ENCODE measurements around the gene TNRC18.
"Not testable (repeated sequence)": the region's sequence is repeated elsewhere in the genome, so short reads cannot be mapped to it uniquely, and the experiment has no call there.

TNRC18 gene

GRCh38 chr7:5291301-5291700, 132.3 kb downstream of the TNRC18 start:
- no peak for DNase-seq

GRCh38 chr7:5289355-5289754, 134.3 kb downstream of the TNRC18 start:
- H4K20me1 ChIP-seq (ENCODE audit: insufficient read depth, low read length) = no peaks in the 10 kb centered on the region
- no peak overlapping the region for H2AFZ ChIP-seq (ENCODE audit: low read depth, low read length)
- H3K4me1 ChIP-seq (ENCODE audit: insufficient read depth, low read length) = no peaks in the 10 kb centered on the region
- H3K9me3 ChIP-seq (ENCODE audit: insufficient read depth, low read length, severe bottlenecking) = no peaks in the 10 kb centered on the region
- H3K4me3 ChIP-seq (ENCODE audit: low read depth in 1 of 2, low read length in 2 of 2) = no peak overlapping the region
- no peak overlapping the region for H3K4me2 ChIP-seq (ENCODE audit: insufficient read depth, low read length)
- ATAC-seq (ENCODE audit: insufficient read depth, low read depth) (no peak), DNase-seq (no peak)
- TF ChIP-seq, protein P1, sequence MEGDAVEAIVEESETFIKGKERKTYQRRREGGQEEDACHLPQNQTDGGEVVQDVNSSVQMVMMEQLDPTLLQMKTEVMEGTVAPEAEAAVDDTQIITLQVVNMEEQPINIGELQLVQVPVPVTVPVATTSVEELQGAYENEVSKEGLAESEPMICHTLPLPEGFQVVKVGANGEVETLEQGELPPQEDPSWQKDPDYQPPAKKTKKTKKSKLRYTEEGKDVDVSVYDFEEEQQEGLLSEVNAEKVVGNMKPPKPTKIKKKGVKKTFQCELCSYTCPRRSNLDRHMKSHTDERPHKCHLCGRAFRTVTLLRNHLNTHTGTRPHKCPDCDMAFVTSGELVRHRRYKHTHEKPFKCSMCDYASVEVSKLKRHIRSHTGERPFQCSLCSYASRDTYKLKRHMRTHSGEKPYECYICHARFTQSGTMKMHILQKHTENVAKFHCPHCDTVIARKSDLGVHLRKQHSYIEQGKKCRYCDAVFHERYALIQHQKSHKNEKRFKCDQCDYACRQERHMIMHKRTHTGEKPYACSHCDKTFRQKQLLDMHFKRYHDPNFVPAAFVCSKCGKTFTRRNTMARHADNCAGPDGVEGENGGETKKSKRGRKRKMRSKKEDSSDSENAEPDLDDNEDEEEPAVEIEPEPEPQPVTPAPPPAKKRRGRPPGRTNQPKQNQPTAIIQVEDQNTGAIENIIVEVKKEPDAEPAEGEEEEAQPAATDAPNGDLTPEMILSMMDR (IDR thresholded peaks at IDR 0.05; ENCODE audit: borderline replicate concordance, extremely low read depth, low read length, poor library complexity, severe bottlenecking) = no peak
- TF ChIP-seq EZH2 (IDR thresholded peaks at IDR 0.05; ENCODE audit: borderline replicate concordance, low read depth, low read length, severe bottlenecking) = no peak
- H3K27me3 ChIP-seq (ENCODE audit: insufficient read depth, low read length, poor library complexity) = no peaks in the 10 kb centered on the region
- H3K79me2 ChIP-seq (ENCODE audit: insufficient read depth, low read length) = no peaks in the 10 kb centered on the region
- no peak overlapping the region for H3K27ac ChIP-seq (ENCODE audit: low read length)
- no peaks in the 10 kb centered on the region for H3K36me3 ChIP-seq (ENCODE audit: insufficient read depth, low read length)
- H3K9ac ChIP-seq (ENCODE audit: low read depth, low read length) = no peak overlapping the region

More at GRCh38 chr7:5291301-5291700, 132.3 kb downstream of the TNRC18 start:
- H3K9me3 ChIP-seq (ENCODE audit: insufficient read depth, low read length, severe bottlenecking) = no peaks in the 10 kb centered on the region
- no peaks in the 10 kb centered on the region for H3K27me3 ChIP-seq (ENCODE audit: insufficient read depth, low read length, poor library complexity)
- no peaks in the 10 kb centered on the region for H3K4me1 ChIP-seq (ENCODE audit: insufficient read depth, low read length)
- TF ChIP-seq EZH2 (IDR thresholded peaks at IDR 0.05; ENCODE audit: borderline replicate concordance, low read depth, low read length, severe bottlenecking) = no peak
- TF ChIP-seq, protein P1 (IDR thresholded peaks at IDR 0.05; ENCODE audit: borderline replicate concordance, extremely low read depth, low read length, poor library complexity, severe bottlenecking) = no peak
- no peak overlapping the region for H3K27ac ChIP-seq (ENCODE audit: low read length)
- H3K36me3 ChIP-seq (ENCODE audit: insufficient read depth, low read length) = no peaks in the 10 kb centered on the region
- no peak overlapping the region for H3K4me2 ChIP-seq (ENCODE audit: insufficient read depth, low read length)
- H3K79me2 ChIP-seq (ENCODE audit: insufficient read depth, low read length) = no peaks in the 10 kb centered on the region
- no peak overlapping the region for H3K9ac ChIP-seq (ENCODE audit: low read depth, low read length)
- ATAC-seq (ENCODE audit: insufficient read depth, low read depth) = no peak
- H3K4me3 ChIP-seq (ENCODE audit: low read depth in 1 of 2, low read length in 2 of 2) = no peak overlapping the region
- H4K20me1 ChIP-seq (ENCODE audit: insufficient read depth, low read length) = no peaks in the 10 kb centered on the region
- H2AFZ ChIP-seq (ENCODE audit: low read depth, low read length) = no peak overlapping the region

GRCh38 chr7:5288560-5288959, 135.1 kb downstream of the TNRC18 start:
- H2AFZ ChIP-seq (ENCODE audit: low read depth, low read length); H3K4me1 ChIP-seq (ENCODE audit: insufficient read depth, low read length): not testable (repeated sequence)

DNA sequence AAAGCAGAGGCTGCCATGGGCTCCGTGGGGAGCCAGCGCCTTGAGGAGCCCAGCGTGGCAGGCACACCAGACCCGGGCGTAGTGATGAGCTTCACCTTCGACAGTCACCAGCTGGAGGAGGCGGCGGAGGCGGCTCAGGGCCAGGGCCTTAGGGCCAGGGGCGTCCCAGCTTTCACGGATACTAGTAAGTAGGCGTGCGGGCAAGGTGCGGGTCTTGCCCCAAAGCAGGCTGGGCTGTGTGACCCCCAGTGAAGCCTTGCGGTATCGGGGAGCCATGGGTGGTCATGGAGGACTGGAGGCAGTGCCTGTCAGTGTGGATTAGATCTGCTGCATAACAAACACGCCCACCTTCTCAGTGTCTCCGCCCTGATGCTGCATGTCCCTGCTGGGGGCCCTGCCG, 135.8 kb downstream of the TNRC18 start:
- Histone ChIP-seq H3K4me2 (ENCODE audit: insufficient read depth, low read length) (no peak overlapping the region), H3K27me3 (ENCODE audit: insufficient read depth, low read length, poor library complexity) (no peaks in the 10 kb centered on the region), H3K4me1 (ENCODE audit: insufficient read depth, low read length) (no peaks in the 10 kb centered on the region), H3K9me3 (ENCODE audit: insufficient read depth, low read length, severe bottlenecking) (no peaks in the 10 kb centered on the region), H2AFZ (ENCODE audit: low read depth, low read length) (no peak overlapping the region), H3K79me2 (ENCODE audit: insufficient read depth, low read length) (no peaks in the 10 kb centered on the region), H3K9ac (ENCODE audit: low read depth, low read length) (no peak overlapping the region), H3K27ac (ENCODE audit: low read length) (no peak overlapping the region), H4K20me1 (ENCODE audit: insufficient read depth, low read length) (no peaks in the 10 kb centered on the region), H3K36me3 (ENCODE audit: insufficient read depth, low read length) (no peaks in the 10 kb centered on the region), H3K4me3 (ENCODE audit: low read depth in 1 of 2, low read length in 2 of 2) (no peak overlapping the region)
- ATAC-seq (ENCODE audit: insufficient read depth, low read depth) = no peak
- TF ChIP-seq, protein P1 (IDR thresholded peaks at IDR 0.05; ENCODE audit: borderline replicate concordance, extremely low read depth, low read length, poor library complexity, severe bottlenecking) = no peak
- TF ChIP-seq EZH2 (IDR thresholded peaks at IDR 0.05; ENCODE audit: borderline replicate concordance, low read depth, low read length, severe bottlenecking) = no peak
- DNase-seq = no peak

More at GRCh38 chr7:5288560-5288959, 135.1 kb downstream of the TNRC18 start:
- not testable (repeated sequence) for DNase-seq; ATAC-seq (ENCODE audit: insufficient read depth, low read depth); H3K27ac ChIP-seq (ENCODE audit: low read length); H3K4me2 ChIP-seq (ENCODE audit: insufficient read depth, low read length); H3K9ac ChIP-seq (ENCODE audit: low read depth, low read length); H3K9me3 ChIP-seq (ENCODE audit: insufficient read depth, low read length, severe bottlenecking); H4K20me1 ChIP-seq (ENCODE audit: insufficient read depth, low read length); H3K36me3 ChIP-seq (ENCODE audit: insufficient read depth, low read length); H3K4me3 ChIP-seq (ENCODE audit: low read depth in 1 of 2, low read length in 2 of 2); H3K27me3 ChIP-seq (ENCODE audit: insufficient read depth, low read length, poor library complexity); H3K79me2 ChIP-seq (ENCODE audit: insufficient read depth, low read length)

- not testable (repeated sequence) for H3K36me3 ChIP-seq (ENCODE audit: insufficient read depth, low read length); H3K27ac ChIP-seq (ENCODE audit: low read length); H3K79me2 ChIP-seq (ENCODE audit: insufficient read depth, low read length); H3K4me2 ChIP-seq (ENCODE audit: insufficient read depth, low read length); H3K4me1 ChIP-seq (ENCODE audit: insufficient read depth, low read length); ATAC-seq (ENCODE audit: insufficient read depth, low read depth); H3K4me3 ChIP-seq (ENCODE audit: low read depth in 1 of 2, low read length in 2 of 2); H3K9ac ChIP-seq (ENCODE audit: low read depth, low read length); H3K9me3 ChIP-seq (ENCODE audit: insufficient read depth, low read length, severe bottlenecking); H2AFZ ChIP-seq (ENCODE audit: low read depth, low read length); H3K27me3 ChIP-seq (ENCODE audit: insufficient read depth, low read length, poor library complexity); H4K20me1 ChIP-seq (ENCODE audit: insufficient read depth, low read length); DNase-seq
Observed at GRCh38 chr7:5287373-5287772, 136.3 kb downstream of the TNRC18 start.

All from DND-41 (cell line).